HepG2 (cell line): Measurements from ENCODE around the gene PLPP7. TPM values are rescaled to one million over a fixed set of nuclear protein-coding genes. Genes with fewer than 3 reads are reported as not detected.
A peak's percentile ranks its signal among the peaks of the same experiment; 100 is the strongest.

Source experiments
- BORCS8-MEF2B ChIP-seq: sonication (generic); formaldehyde crosslinking; IDR thresholded peaks from 2 replicates; pipeline ENCODE4 v1.8.0; 2022; ENCODE audit warnings: mild to moderate bottlenecking, missing genetic modification reagents
- ERF ChIP-seq: IDR thresholded peaks from 2 replicates; pipeline ENCODE4 v1.6.1; 2018; ENCODE audit warnings: missing biosample characterization, missing genetic modification reagents
- HNRNPL ChIP-seq: fragments of 200-400 bp; formaldehyde crosslinking; IDR thresholded peaks from 2 replicates; pipeline ENCODE4 v1.6.1; 2017; ENCODE audit warnings: mild to moderate bottlenecking, low read depth, low read length
- JARID2 ChIP-seq: sonication (generic); formaldehyde crosslinking; IDR thresholded peaks from 2 replicates; pipeline ENCODE4 v1.8.1; 2023; ENCODE audit warnings: missing genetic modification reagents, inconsistent platforms; ENCODE audit not compliant: insufficient replicate concordance
- MAX ChIP-seq: IDR thresholded peaks from 2 replicates; pipeline ENCODE4 v1.6.1; 2012; ENCODE audit warnings: inconsistent platforms
- MYC ChIP-seq: sonication (generic); formaldehyde crosslinking; IDR thresholded peaks from 2 replicates; pipeline ENCODE4 v1.9.0; 2021; ENCODE audit warnings: missing genetic modification reagents, borderline replicate concordance
- PAF1 ChIP-seq: IDR thresholded peaks from 2 replicates; pipeline ENCODE4 v1.6.1; 2016; ENCODE audit warnings: missing genetic modification reagents, missing compliant biosample characterization
- PAWR ChIP-seq: sonication (generic); formaldehyde crosslinking; IDR thresholded peaks from 2 replicates; pipeline ENCODE4 v1.4.0; 2020; ENCODE audit warnings: missing genetic modification reagents, mild to moderate bottlenecking, borderline replicate concordance
- RFX3 ChIP-seq: IDR thresholded peaks from 2 replicates; pipeline ENCODE4 v1.6.1; 2016; ENCODE audit warnings: missing biosample characterization, missing genetic modification reagents
- THAP11 ChIP-seq: IDR thresholded peaks from 2 replicates; pipeline ENCODE4 v1.6.1; 2016; ENCODE audit warnings: missing biosample characterization, missing genetic modification reagents
- ZFX ChIP-seq: sonication (generic); formaldehyde crosslinking; IDR thresholded peaks from 2 replicates; pipeline ENCODE4 v1.4.0; 2020; ENCODE audit warnings: mild to moderate bottlenecking, low read depth, missing genetic modification reagents, moderate library complexity
- ZKSCAN8 ChIP-seq: IDR thresholded peaks from 2 replicates; pipeline ENCODE4 v1.6.1; 2016; ENCODE audit warnings: borderline replicate concordance, missing genetic modification reagents, missing compliant biosample characterization
- ZNF253 ChIP-seq: sonication (generic); formaldehyde crosslinking; IDR thresholded peaks from 2 replicates; pipeline ENCODE4 v1.8.0; 2022; ENCODE audit warnings: mild to moderate bottlenecking, missing genetic modification reagents, borderline replicate concordance
- ZNF318 ChIP-seq: sonication (generic); formaldehyde crosslinking; IDR thresholded peaks from 2 replicates; pipeline ENCODE4 v1.4.0; 2020; ENCODE audit warnings: mild to moderate bottlenecking, missing genetic modification reagents
- ZNF333 ChIP-seq: sonication (generic); formaldehyde crosslinking; IDR thresholded peaks from 2 replicates; pipeline ENCODE4 v1.4.0; 2020; ENCODE audit warnings: mild to moderate bottlenecking, missing genetic modification reagents, borderline replicate concordance
- ZNF552 ChIP-seq: sonication (generic); formaldehyde crosslinking; IDR thresholded peaks from 2 replicates; pipeline ENCODE4 v1.9.0; 2022; ENCODE audit warnings: missing genetic modification reagents, mild to moderate bottlenecking, borderline replicate concordance
- ZNF614 ChIP-seq: IDR thresholded peaks from 2 replicates; pipeline ENCODE4 v1.6.1; 2018; ENCODE audit warnings: missing biosample characterization, missing genetic modification reagents, inconsistent platforms, borderline replicate concordance
- ZNF737 ChIP-seq: sonication (generic); formaldehyde crosslinking; IDR thresholded peaks from 2 replicates; pipeline ENCODE4 v1.5.0; 2020; ENCODE audit warnings: missing genetic modification reagents, mild to moderate bottlenecking, borderline replicate concordance
- polyA plus RNA-seq, 8 experiments: library from polyadenylated mRNA; depleted of rRNA in 3 of 8; stranded (reverse) in 7 of 8; unstranded in 1 of 8; fragments of >200 nt; fragmentation: Illumina TruSeq in 4 of 8; extraction: Trizol in 4 of 8; gene quantifications; 2 replicates each; pipeline versions ENCODE4 v1.2.1 to v1.2.3, GENCODE V29; 2011 to 2016; ENCODE audit warnings: low read depth in 4 of 8, missing spikeins in 1 of 8, mixed read lengths in 1 of 8; ENCODE audit not compliant: insufficient read depth in 1 of 8
- total RNA-seq, 5 experiments: library from RNA; depleted of rRNA; stranded (reverse); fragments of >200 nt; fragmentation: Illumina TruSeq; extraction: Trizol; gene quantifications; 2 replicates each; pipeline ENCODE4 v1.2.3, GENCODE V29; 2016; ENCODE audit warnings: low read depth in 1 of 5

The PLPP7 gene
- total and polyA plus RNA-seq, 2 of the 13 experiments (the other 11 are each of a cell fraction or from before 2014, with no cell fraction given) = 0.33 to 1.2 TPM

GRCh38 chr9:131270171-131271015 is 19.1 kb upstream of the PLPP7 start (continued):
- TF ChIP-seq ZNF318 (CRISPR knock-in tag) = no peak
- no peak for TF ChIP-seq ZNF614 (CRISPR knock-in tag)
- TF ChIP-seq PAWR (CRISPR knock-in tag) = no peak
- TF ChIP-seq ZNF333 (CRISPR knock-in tag) = no peak
- peak; percentile 45; the same call in 1 of the 2 replicates for TF ChIP-seq MAX
- TF ChIP-seq JARID2 (CRISPR knock-in tag) = no peak
- TF ChIP-seq ERF (CRISPR knock-in tag) = 0 out of 2 replicates have a peak, but pooled peaks have one; percentile 33
- no peak for TF ChIP-seq RFX3 (CRISPR knock-in tag)
- no peak for TF ChIP-seq BORCS8-MEF2B (CRISPR knock-in tag)
- no peak for TF ChIP-seq ZKSCAN8 (CRISPR knock-in tag)
- TF ChIP-seq ZNF253 (CRISPR knock-in tag) = no peak
- TF ChIP-seq ZNF552 (CRISPR knock-in tag) = no peak
- TF ChIP-seq ZFX (CRISPR knock-in tag) = peak; percentile 25; the same call in 1 of the 2 replicates
- peak; percentile 26; the same call in 1 of the 2 replicates for TF ChIP-seq THAP11
- TF ChIP-seq ZNF737 = no peak
- no peak for TF ChIP-seq MYC
- TF ChIP-seq HNRNPL = no peak
- no peak for TF ChIP-seq PAF1 (CRISPR knock-in tag)
- TF ChIP-seq, all 625 proteins: peak for 8
